ENCODE results near the gene ZBTB12. TPM values are rescaled to one million over a fixed set of nuclear protein-coding genes. Genes with fewer than 3 reads are reported as not detected.

ZBTB12 gene
- total and polyA plus RNA-seq, 2 of the 8 experiments (the other 6 are each of a cell fraction or from before 2014, with no cell fraction given): 20.7 to 40.8 TPM

DNA sequence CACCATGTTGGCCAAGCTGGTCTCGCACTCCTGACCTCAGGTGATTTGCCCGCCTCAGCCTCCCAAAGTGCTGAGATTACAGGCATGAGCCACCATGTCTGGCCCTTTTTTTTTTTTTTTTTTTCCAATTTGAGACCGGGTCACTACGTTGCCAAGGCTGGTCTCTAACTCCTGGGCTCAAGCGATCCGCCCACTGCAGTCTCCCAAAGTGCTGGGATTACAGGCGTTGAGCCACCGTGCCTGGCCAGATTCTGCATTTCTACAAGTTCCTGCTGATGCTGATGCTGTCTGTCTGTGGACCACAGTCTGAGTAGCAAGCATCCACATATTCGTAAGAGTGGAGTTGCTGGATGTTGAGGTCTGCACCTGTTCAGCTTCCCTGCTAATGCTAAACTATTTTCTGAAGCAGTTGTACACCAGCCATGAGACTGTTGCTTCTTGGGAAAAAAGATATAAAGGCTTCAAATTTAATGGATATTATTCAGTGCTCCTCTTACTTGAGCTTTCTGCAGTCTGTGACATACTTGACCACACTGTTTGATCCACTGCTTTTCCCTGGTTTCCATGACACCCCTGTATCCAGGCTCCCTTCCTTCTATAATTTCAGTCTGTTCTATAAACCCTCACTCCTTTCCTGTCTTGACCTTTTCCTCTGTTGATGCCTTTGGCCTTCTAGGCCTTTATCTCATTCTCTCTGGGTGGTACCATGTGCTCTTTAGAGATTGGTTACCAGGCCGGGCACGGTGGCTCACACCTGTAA lies 10.1 kb upstream of the ZBTB12 start:
- no peaks in the 10 kb centered on the region for H4K20me1 ChIP-seq (replicated peaks in 1 of 2; ENCODE audit: control insufficient read depth in 1 of 2, insufficient read depth in 2 of 2, low read length in 2 of 2)
- H3K9ac ChIP-seq (replicated peaks in 1 of 4; ENCODE audit: extremely low read depth in 1 of 4, low read depth in 3 of 4, low read length in 3 of 4): no peak overlapping the region
- DNase-seq (ENCODE audit: low read depth in 1 of 2, low spot score in 2 of 2) (no peak), FAIRE-seq (no peak)
- POLR2A ChIA-PET (ENCODE audit: partially characterized antibody): no interaction called here
- no peak overlapping the region for H3K4me3 ChIP-seq (ENCODE audit: extremely low read depth in 1 of 4, insufficient read depth in 2 of 4, low read depth in 3 of 4, low read length in 4 of 4)
- H2BK12ac ChIP-seq (ENCODE audit: low read depth, low read length): no peak overlapping the region
- H4K91ac ChIP-seq (replicated peaks; ENCODE audit: insufficient read length, low read length): no peak overlapping the region
- no peak overlapping the region for H4K8ac ChIP-seq (ENCODE audit: extremely low read depth, insufficient read depth, low read length)
- H4K5ac ChIP-seq (ENCODE audit: insufficient read length, low read depth, low read length): no peak overlapping the region
- H3K23me2 ChIP-seq (ENCODE audit: low read depth, low read length): no peaks in the 10 kb centered on the region; the same call in 1 of the 2 replicates
- 85% methylated on average over 11 of the region's 11 CpGs; no CpG with 5 or more reads in 1 of the 2 experiments for WGBS, 2 experiments (ENCODE audit: extremely low coverage in 1 of 2, insufficient coverage in 1 of 2, insufficient read length in 1 of 2, insufficient replicate concordance in 2 of 2, low coverage in 1 of 2, low lambda C conversion rate in 2 of 2, missing lambda C conversion rate in 1 of 2)
- H3K27me3 ChIP-seq (replicated peaks in 1 of 4; ENCODE audit: control insufficient read depth in 3 of 4, extremely low read depth in 1 of 4, insufficient read depth in 3 of 4, low read length in 3 of 4): no peaks in the 10 kb centered on the region
- TF ChIP-seq SP4 (IDR thresholded peaks at IDR 0.05; ENCODE audit: low read length) (no peak), NRF1 (IDR thresholded peaks at IDR 0.05; ENCODE audit: low read depth, low read length) (no peak), BACH1 (IDR thresholded peaks at IDR 0.05; ENCODE audit: low read length) (no peak), RXRA (IDR thresholded peaks at IDR 0.05; ENCODE audit: insufficient read depth, low read depth, low read length) (no peak)
- no peak overlapping the region for H3K23ac ChIP-seq (ENCODE audit: insufficient read length)
- no peak overlapping the region for H2AK5ac ChIP-seq (ENCODE audit: low read depth, low read length)
- H3K4me2 ChIP-seq (ENCODE audit: insufficient read depth in 1 of 2, low read depth in 2 of 2, low read length in 2 of 2): no peak overlapping the region
- H3K18ac ChIP-seq (ENCODE audit: extremely low read depth, low read length): no peak overlapping the region
- no peak overlapping the region for H2BK5ac ChIP-seq (ENCODE audit: low read depth, low read length)
- no peaks in the 10 kb centered on the region for H3K36me3 ChIP-seq (ENCODE audit: control insufficient read depth in 2 of 4, insufficient read depth in 4 of 4, low read length in 3 of 4)
- no peak overlapping the region for H3K27ac ChIP-seq (ENCODE audit: low read depth, low read length)
- CTCF ChIA-PET (ENCODE audit: partially characterized antibody): interaction anchor here (0.6 to 1.6 kb wide), 3 partner anchors 9 to 65 kb away, joined by 3 to 5 read pairs (median 3); no protein-coding TSS in a partner anchor
- H3K9me3 ChIP-seq (ENCODE audit: insufficient read depth in 2 of 2, low read depth in 1 of 2, low read length in 1 of 2): no peaks in the 10 kb centered on the region
- H3K14ac ChIP-seq (ENCODE audit: insufficient read length): no peak overlapping the region
- H3K4me1 ChIP-seq (replicated peaks in 1 of 4; ENCODE audit: control insufficient read depth in 3 of 4, insufficient read depth in 4 of 4, low read length in 3 of 4): no peaks in the 10 kb centered on the region
- H2BK20ac ChIP-seq (ENCODE audit: low read length): no peak overlapping the region
- no peak overlapping the region for H3K56ac ChIP-seq (replicated peaks; ENCODE audit: insufficient read length, low read depth, low read length)
- no peak overlapping the region for H3K4ac ChIP-seq (replicated peaks; ENCODE audit: insufficient read length, low read depth, low read length)
- no peaks in the 10 kb centered on the region for H3K79me2 ChIP-seq (ENCODE audit: control insufficient read depth in 1 of 2, insufficient read depth in 2 of 2, low read length in 2 of 2)
- H3K79me1 ChIP-seq (ENCODE audit: low read depth, low read length): no peaks in the 10 kb centered on the region
- H2AFZ ChIP-seq (ENCODE audit: low read length): no peak overlapping the region
- H2BK15ac ChIP-seq (ENCODE audit: low read length): no peak overlapping the region
- H2BK120ac ChIP-seq (replicated peaks; ENCODE audit: low read depth, low read length): no peak overlapping the region
